ENCODE data around the gene C17orf114.

DNA sequence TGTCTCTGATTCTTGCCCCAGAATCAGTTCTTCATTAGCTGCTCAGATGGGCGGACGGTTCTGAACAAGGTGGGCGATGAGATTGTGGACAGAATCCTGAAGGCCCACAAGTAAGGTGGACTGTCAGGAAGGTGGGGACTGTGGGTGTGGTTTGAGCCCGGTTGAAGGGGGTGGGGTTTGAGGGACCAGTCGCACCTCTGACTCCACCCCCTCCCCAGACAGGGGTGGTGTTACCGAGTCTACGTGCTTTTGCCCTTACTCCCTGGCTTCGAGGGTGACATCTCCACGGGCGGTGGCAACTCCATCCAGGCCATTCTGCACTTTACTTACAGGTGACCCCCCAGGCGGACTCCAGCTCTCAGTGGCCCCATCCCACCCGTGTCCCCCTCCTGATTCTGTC lies 16.1 kb upstream of the C17orf114 start:
- TF ChIP-seq ZNF274 (IDR thresholded peaks at IDR 0.05; ENCODE audit: low read depth, low read length): no peak
- TF ChIP-seq YY1 (IDR thresholded peaks at IDR 0.05; ENCODE audit: insufficient read depth, insufficient read length): no peak

Data from NT2/D1 (cell line).